Gastrocnemius medialis (tissue), 4 donors: ENCODE results near the gene NOTCH4. TPM values are rescaled to one million over a fixed set of nuclear protein-coding genes. Genes with fewer than 3 reads are reported as not detected.
"Not testable (repeated sequence)": the region's sequence is repeated elsewhere in the genome, so short reads cannot be mapped to it uniquely, and the experiment has no call there.

Source experiments
- ATAC-seq, 2 donors: fragments of 150-250 bp; one replicate each; pipeline ENCODE4 v1.9.1; 2016
- DNase-seq, 2 donors: peaks; one replicate each; pipeline ENCODE4 v3.0.0-alpha.2; 2019
- H3K27ac ChIP-seq, 4 donors: fragments of 200-600 bp; sonication (generic); 1 replicate in 1 of 4; 2 replicates in 3 of 4; pipeline ENCODE4 v1.5.1; 2016 to 2018; ENCODE audit warnings: mild to moderate bottlenecking in 2 of 4, moderate library complexity in 1 of 4
- H3K27me3 ChIP-seq, 3 donors: fragments of 200-600 bp; sonication (generic) in 2 of 3; 1 replicate in 1 of 3; 2 replicates in 2 of 3; pipeline versions ENCODE4 v1.5.1 to v1.6.0; 2016 to 2019; ENCODE audit warnings: mild to moderate bottlenecking in 1 of 3, moderate library complexity in 1 of 3
- H3K36me3 ChIP-seq, 2 donors: fragments of 200-600 bp; sonication (generic) in 1 of 2; one replicate each; pipeline ENCODE4 v1.5.1; 2017 to 2018
- H3K4me1 ChIP-seq, 2 donors: fragments of 200-600 bp; sonication (generic) in 1 of 2; one replicate each; pipeline ENCODE4 v1.5.1; 2016 to 2017; ENCODE audit warnings: mild to moderate bottlenecking in 2 of 2
- H3K4me3 ChIP-seq, 4 donors: fragments of 200-600 bp; sonication (generic) in 3 of 4; 1 replicate in 1 of 4; 2 replicates in 3 of 4; pipeline ENCODE4 v1.5.1; 2016 to 2019; ENCODE audit warnings: mild to moderate bottlenecking in 2 of 4
- H3K9me3 ChIP-seq, 3 donors: fragments of 200-600 bp; sonication (generic) in 2 of 3; 1 replicate in 1 of 3; 2 replicates in 2 of 3; pipeline ENCODE4 v1.5.1; 2016 to 2019
- POLR2A ChIP-seq, 2 donors: fragments of 450-650 bp; IDR thresholded peaks; one replicate each; pipeline ENCODE4 v1.6.1; 2017; ENCODE audit warnings: antibody characterized with exemption in 2 of 2, mild to moderate bottlenecking in 2 of 2, moderate library complexity in 2 of 2
- in situ Hi-C, 4 donors: fragments of 200-750 bp; cut with MboI; loops; one replicate each; pipeline versions ENCODE4 v1.15.0 to v1.8.0; 2017; ENCODE audit warnings: low sequenced_read_pairs in 4 of 4
- intact Hi-C: fragments of 100-400 bp; cut with DNase I; formaldehyde crosslinking; loops from one replicate; pipeline ENCODE4 v1.15.1; 2023; ENCODE audit warnings: low total_unique reads
- total RNA-seq, 4 donors: library from RNA; depleted of rRNA; stranded (reverse); fragments of >200 nt; gene quantifications; one replicate each; pipeline versions ENCODE4 v1.1.0 to v1.2.3, GENCODE V29; 2016
- TF ChIP-seq, protein P1 (sequence below), 5 experiments: fragments of 450-650 bp in 3 of 5; fragments of 200-600 bp in 2 of 5; sonication (generic) in 2 of 5; IDR thresholded peaks in 4 of 5; conservative IDR thresholded peaks in 1 of 5; 1 replicate in 4 of 5; 2 replicates in 1 of 5; pipeline ENCODE4 v1.5.1; 2016 to 2019; ENCODE audit warnings: antibody characterized with exemption in 5 of 5, mild to moderate bottlenecking in 3 of 5, moderate library complexity in 3 of 5

NOTCH4 gene
- total RNA-seq, 4 donors from 2014 or later = 6.8 to 21.1 (median 14.8) TPM

DNA sequence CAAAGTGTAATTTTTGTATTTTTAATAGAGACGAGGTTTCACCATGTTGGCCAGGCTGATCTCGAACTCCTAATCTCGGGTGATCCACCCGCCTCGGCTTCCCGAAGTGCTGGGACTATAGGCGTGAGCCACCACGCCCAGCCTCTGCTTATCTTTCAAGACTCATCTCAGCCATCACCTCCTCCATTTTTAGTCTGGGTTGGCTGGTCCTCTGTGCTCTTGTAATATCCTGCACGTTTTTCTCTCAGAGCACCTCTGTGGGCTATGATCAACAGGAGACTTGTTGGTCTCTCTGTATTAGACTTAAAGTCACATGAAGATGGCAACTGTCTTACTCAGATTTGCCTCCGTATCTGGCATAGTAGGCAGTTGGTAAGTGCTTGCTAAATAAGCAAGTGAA, 7.6 kb downstream of the NOTCH4 start:
- no peaks in the 10 kb centered on the region for H3K4me1 ChIP-seq
- no peaks in the 10 kb centered on the region for H3K9me3 ChIP-seq
- DNase-seq = no peak
- no peaks in the 10 kb centered on the region for H3K36me3 ChIP-seq
- in situ Hi-C loops = no loop called here
- ATAC-seq = no peak
- H3K27me3 ChIP-seq = no peaks in the 10 kb centered on the region
- no peak overlapping the region for H3K4me3 ChIP-seq
- intact Hi-C loops = no loop called here
- no peak for TF ChIP-seq POLR2A (IDR thresholded peaks at IDR 0.05)
- TF ChIP-seq, protein P1, sequence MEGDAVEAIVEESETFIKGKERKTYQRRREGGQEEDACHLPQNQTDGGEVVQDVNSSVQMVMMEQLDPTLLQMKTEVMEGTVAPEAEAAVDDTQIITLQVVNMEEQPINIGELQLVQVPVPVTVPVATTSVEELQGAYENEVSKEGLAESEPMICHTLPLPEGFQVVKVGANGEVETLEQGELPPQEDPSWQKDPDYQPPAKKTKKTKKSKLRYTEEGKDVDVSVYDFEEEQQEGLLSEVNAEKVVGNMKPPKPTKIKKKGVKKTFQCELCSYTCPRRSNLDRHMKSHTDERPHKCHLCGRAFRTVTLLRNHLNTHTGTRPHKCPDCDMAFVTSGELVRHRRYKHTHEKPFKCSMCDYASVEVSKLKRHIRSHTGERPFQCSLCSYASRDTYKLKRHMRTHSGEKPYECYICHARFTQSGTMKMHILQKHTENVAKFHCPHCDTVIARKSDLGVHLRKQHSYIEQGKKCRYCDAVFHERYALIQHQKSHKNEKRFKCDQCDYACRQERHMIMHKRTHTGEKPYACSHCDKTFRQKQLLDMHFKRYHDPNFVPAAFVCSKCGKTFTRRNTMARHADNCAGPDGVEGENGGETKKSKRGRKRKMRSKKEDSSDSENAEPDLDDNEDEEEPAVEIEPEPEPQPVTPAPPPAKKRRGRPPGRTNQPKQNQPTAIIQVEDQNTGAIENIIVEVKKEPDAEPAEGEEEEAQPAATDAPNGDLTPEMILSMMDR (IDR thresholded peaks at IDR 0.05 in 4 of 5, conservative IDR thresholded peaks at IDR 0.05 in 1 of 5) = no peak
- no peak overlapping the region for H3K27ac ChIP-seq

DNA sequence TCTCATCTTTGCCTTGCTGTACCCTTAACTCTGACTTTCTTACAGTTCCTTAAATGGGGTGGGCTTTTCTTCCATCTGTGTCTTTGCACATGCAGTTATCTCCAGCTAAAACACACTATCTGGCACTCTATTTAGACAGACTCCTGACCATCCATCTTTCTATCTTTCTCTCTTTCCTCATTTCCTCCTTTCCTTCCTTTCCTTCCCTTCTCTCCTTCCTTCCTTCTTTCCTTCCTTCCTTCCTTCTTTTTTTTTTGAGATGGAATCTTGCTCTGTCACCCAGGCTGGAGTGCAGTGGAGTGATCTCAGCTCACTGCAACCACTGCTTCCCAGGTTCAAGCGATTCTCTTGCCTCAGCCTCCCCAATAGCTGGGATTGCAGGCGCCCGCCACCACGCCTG, 8.2 kb downstream of the NOTCH4 start:
- intact Hi-C loops = no loop called here
- no peak overlapping the region for H3K27ac ChIP-seq
- no peaks in the 10 kb centered on the region for H3K27me3 ChIP-seq
- in situ Hi-C loops = no loop called here
- H3K4me3 ChIP-seq = no peak overlapping the region
- H3K9me3 ChIP-seq = no peaks in the 10 kb centered on the region
- no peak for ATAC-seq
- no peak for DNase-seq
- H3K4me1 ChIP-seq = no peaks in the 10 kb centered on the region
- TF ChIP-seq, protein P1 (IDR thresholded peaks at IDR 0.05 in 4 of 5, conservative IDR thresholded peaks at IDR 0.05 in 1 of 5) = no peak
- no peak for TF ChIP-seq POLR2A (IDR thresholded peaks at IDR 0.05)
- H3K36me3 ChIP-seq = no peaks in the 10 kb centered on the region

DNA sequence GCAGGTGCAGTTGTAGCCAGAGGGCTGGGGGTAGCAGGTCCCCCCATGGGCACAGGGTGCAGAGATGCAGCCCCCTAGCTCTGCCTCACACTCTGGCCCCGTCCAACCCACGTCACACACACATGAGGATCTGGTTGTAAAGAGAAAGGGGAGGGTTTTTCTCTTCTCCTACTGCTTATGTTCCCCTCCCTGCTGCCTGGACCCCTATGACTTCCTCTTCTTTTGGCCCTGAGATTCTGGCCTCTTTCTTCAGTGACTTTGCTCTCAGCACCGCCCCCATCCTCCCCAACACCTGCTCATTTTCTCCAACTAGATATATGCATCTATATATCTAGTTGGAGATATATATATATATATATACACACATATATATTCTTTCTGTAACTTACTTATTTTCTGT, 9.7 kb downstream of the NOTCH4 start:
- H3K36me3 ChIP-seq = no peaks in the 10 kb centered on the region
- intact Hi-C loops = no loop called here
- H3K27me3 ChIP-seq = no peaks in the 10 kb centered on the region

DNA sequence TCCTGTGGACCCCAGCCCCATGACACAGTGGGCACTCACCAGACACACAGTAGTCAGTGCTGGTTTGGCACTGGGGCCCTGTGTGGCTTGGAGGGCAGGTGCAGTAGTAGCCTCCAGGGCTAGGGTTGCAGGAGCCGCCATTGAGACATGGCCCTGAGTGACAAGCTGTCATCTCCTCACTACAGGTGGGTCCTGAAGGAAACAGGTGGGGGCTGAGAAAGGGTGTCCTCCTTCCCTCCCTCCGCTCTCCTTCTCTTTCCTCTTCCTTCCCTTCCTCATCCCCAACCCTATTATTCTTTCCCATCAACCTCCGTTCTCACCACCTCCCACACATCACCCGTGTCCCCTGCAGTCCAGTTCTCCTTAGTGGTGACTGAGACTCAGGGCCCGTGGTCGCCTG, 10.2 kb downstream of the NOTCH4 start:
- no peak overlapping the region for H3K4me3 ChIP-seq
- H3K36me3 ChIP-seq = no peaks in the 10 kb centered on the region
- in situ Hi-C loops = no loop called here
- DNase-seq = no peak
- H3K9me3 ChIP-seq = no peaks in the 10 kb centered on the region
- intact Hi-C loops = no loop called here
- ATAC-seq = no peak
- no peak overlapping the region for H3K27ac ChIP-seq
- TF ChIP-seq POLR2A (IDR thresholded peaks at IDR 0.05) = no peak
- TF ChIP-seq, protein P1 (IDR thresholded peaks at IDR 0.05 in 4 of 5, conservative IDR thresholded peaks at IDR 0.05 in 1 of 5) = no peak
- H3K27me3 ChIP-seq = no peaks in the 10 kb centered on the region
- no peaks in the 10 kb centered on the region for H3K4me1 ChIP-seq

More for the DNA sequence above, 9.7 kb downstream of the NOTCH4 start:
- DNase-seq (no peak), ATAC-seq (no peak)
- Histone ChIP-seq H3K27ac (no peak overlapping the region), H3K9me3 (no peaks in the 10 kb centered on the region), H3K4me1 (no peaks in the 10 kb centered on the region), H3K4me3 (no peak overlapping the region)
- in situ Hi-C loops = no loop called here
- no peak for TF ChIP-seq POLR2A (IDR thresholded peaks at IDR 0.05)
- TF ChIP-seq, protein P1 (IDR thresholded peaks at IDR 0.05 in 4 of 5, conservative IDR thresholded peaks at IDR 0.05 in 1 of 5) = no peak

DNA sequence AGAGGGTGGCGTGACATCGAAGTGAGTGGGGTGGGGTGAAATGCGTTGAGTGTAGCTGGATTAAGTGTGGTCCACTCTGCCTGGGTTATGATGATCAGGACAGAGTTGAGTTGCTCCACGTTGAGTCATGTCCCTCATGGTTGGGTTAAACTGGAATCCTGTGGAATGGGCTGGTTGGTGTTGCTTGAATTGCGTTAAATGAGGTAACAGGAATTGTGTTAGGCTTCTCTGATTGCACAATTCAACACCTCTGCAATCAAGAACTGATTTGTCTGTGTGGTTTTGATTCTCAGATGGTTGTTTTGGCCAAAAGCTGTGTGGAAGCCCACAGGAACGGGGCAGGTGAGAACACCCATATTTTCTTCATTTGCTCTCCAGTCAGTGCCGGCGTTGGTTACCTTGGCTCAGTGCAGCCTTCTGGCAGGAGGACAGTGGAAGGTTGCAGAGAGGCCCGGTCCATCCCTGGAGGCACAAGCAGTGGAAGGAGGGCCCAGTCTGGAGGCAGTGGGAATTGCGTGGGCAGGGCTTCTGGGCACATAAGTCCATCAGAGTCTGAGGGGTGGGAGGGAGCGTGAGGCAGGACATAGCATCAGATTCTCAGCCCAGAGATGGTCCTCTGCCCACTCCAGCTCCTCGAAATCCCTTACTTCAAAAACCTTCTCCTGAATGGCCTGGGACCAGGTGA, 11.6 kb downstream of the NOTCH4 start:
- intact Hi-C loops = no loop called here
- no peak for TF ChIP-seq POLR2A (IDR thresholded peaks at IDR 0.05)
- TF ChIP-seq, protein P1 (IDR thresholded peaks at IDR 0.05 in 4 of 5, conservative IDR thresholded peaks at IDR 0.05 in 1 of 5) = no peak
- H3K4me3 ChIP-seq = no peak overlapping the region
- ATAC-seq (no peak), DNase-seq (no peak)
- no peaks in the 10 kb centered on the region for H3K36me3 ChIP-seq
- H3K9me3 ChIP-seq = no peaks in the 10 kb centered on the region
- H3K27ac ChIP-seq = no peak overlapping the region
- no peaks in the 10 kb centered on the region for H3K4me1 ChIP-seq
- no peaks in the 10 kb centered on the region for H3K27me3 ChIP-seq
- in situ Hi-C loops = no loop called here

DNA sequence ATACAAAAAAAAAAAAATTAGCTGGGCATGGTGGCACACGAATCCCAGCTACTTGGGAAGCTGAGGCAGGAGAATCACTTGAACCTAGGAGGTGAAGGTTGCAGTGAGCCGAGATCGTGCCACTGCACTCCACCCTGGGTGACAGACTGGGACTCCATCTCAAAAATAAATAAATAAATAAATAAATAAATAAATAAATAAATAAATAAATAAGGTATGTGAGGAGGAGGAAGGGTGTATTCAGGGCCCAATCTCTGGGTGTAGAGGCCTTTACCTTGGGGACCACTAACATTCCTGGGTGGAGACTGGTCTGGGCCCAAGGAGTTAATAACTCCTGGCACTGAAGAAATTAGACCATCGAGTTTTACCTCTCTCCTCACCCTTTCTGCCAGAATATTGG, 12.4 kb downstream of the NOTCH4 start:
- H3K4me1 ChIP-seq, H3K36me3 ChIP-seq, in situ Hi-C loops, H3K4me3 ChIP-seq, ATAC-seq, intact Hi-C loops, H3K9me3 ChIP-seq, DNase-seq, H3K27ac ChIP-seq, H3K27me3 ChIP-seq: not testable (repeated sequence)
